ENCODE data around the gene ERG28.
"Not testable (repeated sequence)": the region's sequence is repeated elsewhere in the genome, so short reads cannot be mapped to it uniquely, and the experiment has no call there.

Gene ERG28

DNA sequence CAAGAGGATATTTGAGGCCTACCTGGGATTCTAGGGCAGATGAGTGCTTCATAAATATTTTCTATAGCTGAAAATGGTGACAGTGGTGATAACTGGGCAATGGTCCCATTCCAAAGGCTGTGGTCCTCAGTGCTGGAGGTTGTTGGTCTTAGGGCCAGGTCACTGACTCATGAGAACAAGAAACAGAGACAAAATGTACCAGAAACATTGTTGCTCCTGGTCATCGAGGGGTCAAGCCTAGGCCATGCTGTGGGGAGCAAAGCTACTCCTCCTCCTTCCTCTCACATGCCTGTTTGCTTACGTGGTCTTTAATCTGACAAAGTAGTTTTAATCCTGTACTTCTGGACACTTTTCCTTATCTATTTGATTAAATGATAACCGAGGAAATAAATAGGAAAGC lies 33.8 kb downstream of the ERG28 start:
- H3K4me3 ChIP-seq (ENCODE audit: low read depth, low read length), result no peak overlapping the region

DNA sequence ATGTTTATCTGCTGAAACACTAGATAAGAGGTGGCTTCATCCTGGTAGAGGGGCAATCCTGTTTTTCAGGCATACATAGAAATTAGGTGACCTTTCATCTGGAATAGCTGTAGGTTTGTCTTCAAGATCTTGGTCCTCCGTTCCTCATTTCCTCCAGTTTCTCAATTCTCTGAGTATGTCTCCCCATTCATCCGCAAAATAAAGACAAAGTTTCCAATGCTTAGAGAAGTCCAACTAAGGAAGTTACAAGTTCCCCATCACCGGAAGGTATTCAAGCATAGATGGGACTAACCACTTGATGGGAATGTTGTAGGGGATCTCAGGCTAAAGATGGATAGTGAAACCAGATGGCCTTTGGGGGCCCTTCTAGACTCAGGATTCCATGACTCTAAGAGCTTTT lies 34.3 kb downstream of the ERG28 start:
- no peak overlapping the region for H3K4me3 ChIP-seq (ENCODE audit: low read depth, low read length)

DNA sequence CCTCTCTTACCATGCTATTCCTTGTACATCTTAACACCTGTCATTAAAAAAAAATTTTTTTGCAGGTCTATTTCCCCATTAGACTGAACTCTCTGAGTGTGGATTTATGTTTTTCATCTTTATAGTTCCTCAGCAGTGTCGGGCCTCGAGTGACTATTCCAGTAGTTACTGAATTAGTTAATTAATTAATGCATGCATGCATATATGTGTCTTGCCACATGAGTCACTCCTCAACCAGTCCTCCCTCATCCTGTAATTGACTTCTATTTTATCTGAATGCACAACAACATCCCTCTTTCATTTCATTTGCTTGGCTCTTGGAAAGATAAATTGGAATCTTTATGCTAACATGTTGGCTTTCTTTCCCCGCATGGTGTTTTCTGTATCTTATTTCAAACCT lies 35.6 kb downstream of the ERG28 start:
- H3K4me3 ChIP-seq (ENCODE audit: low read depth, low read length), result no peak overlapping the region

DNA sequence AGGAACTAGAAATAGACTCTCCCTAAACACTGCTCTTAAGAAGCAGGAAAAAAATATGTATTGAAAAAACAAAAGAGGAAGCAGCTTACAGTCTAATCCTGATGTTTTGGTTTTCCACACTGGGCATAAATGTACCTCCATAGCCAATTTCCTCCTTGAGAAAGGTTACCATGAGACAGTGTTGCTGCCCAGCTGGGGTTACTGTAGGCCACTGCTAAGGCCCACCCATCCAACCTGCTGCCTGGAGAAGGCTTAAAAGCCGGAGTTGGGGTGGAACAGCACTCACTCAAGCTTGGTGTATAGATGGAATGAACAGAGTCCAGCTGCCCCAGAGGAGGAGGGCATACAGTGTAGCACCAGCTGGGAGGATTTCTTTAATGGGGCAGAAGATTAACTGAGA lies 41.1 kb downstream of the ERG28 start:
- H3K4me3 ChIP-seq (ENCODE audit: low read depth, low read length), result no peak overlapping the region

DNA sequence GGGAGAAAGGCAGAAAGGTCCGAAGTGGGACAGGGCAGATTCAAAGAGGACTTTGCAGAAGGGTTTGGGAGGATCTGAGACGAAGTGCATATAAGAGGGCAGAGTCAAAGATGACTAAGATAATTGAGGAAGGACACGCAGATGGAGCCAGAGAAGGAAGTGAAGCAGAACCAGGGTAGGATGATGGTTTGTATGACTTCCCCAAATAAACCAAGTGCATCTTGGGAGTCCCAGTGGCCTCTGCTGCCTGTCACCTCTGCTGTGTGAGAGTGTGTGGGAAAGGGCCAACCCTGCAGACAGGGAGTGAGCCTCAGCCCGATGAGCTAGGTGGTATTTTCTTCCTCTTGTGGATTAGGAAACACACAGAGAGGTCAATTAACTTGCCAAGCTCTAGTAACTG lies 45.5 kb downstream of the ERG28 start:
- H3K4me3 ChIP-seq (ENCODE audit: low read depth, low read length), result no peak overlapping the region

DNA sequence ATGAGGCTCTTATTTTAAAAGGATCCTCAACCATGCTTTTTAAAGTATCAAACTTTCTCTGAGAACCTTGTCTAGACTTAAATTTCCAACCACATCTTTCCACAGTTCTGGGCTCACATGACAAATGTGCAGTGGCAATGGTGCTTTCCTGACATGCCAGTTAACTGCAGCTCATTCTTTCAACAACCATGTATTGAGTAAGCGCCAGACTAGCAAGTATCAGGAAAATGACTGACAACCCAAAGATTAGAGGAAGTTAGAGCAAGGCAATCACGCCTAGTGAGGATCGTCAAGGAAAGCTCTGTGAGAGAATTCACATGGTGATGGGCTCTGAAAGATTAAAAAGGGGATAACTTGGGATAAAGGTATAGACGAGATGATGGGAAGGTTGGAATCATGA lies 46.5 kb downstream of the ERG28 start:
- H3K4me3 ChIP-seq (ENCODE audit: low read depth, low read length), result no peak overlapping the region

DNA sequence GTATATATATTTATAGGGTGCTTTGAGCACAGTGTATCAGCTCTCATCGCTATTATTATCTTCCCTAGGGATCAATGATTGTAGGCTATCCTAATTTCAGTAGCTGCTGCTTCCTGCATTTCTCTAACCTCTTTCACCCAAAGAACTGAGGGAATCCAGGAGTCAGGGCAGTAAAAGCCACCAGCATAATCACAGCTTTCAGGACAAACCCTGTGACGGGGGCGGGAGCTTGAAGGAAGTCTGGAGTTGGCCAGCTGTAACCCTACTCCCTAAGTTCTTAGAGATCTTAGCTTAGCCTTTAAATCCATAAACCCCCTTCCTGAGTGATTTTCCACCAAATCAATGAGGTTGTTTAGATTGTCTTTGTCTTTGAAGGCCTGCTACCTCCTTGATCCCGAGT lies 48.5 kb downstream of the ERG28 start:
- H3K4me3 ChIP-seq (ENCODE audit: low read depth, low read length), result no peak overlapping the region

DNA sequence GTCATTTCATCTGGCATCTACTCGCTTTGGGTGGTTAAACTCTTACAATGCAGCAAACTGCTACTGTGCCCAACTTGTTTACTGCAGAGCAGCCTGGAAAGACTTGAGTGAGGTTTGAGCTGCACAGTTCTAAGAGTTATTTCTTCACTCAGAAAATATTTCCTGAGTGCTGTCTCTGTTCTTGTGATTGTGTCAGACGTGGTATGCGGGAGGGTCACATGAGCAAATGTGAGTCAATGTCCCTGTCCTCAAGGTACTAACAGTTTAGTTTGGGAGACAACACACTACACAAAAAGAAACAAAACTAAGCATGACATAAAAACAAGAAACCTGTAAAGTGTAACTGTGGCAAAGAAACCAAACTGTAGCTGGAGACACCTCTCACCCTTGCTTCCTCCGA lies 49.8 kb downstream of the ERG28 start:
- no peak overlapping the region for H3K4me3 ChIP-seq (ENCODE audit: low read depth, low read length)

DNA sequence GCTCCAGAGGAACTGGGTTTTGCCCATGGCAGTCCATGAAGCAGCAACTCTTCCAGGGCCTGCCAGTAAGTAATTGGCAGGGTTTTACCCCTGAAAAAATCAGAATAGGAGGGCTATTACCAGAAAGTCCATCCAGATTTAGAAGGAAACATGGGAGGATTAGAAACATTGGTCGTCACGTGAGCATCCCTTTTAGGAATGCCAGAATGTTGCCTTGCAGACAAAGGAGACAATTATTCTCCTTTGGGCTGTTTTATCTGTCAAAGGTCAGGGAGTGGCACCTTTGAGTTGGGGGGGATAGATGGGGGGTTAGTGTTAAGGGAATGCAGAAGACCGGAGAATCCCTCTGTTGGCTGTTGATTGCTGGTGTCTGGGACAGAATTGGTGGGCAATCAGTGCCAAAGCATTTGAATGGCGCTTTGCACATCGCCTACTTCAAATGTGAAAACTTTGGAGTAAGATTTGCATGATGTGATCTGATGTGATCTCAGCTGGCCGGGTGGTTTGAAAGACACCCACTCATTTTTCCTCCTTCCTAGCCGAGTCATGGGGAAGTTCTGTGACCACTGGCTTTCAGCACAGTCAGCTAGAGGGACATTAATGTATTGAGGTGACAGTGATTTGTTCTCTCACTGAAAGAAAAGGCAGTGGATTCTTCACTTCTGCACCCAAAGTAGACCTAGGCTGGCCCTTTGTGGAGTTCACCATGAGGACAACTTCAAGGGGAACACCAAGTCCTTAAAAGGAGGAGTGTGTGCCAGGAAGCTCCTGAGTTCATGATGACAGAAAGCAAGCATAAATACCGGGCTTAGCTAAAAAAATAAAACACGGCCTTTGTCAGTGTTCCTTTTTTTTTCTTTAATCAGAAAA lies 50.8 kb downstream of the ERG28 start:
- H3K4me3 ChIP-seq (ENCODE audit: low read depth, low read length), result no peak overlapping the region

DNA sequence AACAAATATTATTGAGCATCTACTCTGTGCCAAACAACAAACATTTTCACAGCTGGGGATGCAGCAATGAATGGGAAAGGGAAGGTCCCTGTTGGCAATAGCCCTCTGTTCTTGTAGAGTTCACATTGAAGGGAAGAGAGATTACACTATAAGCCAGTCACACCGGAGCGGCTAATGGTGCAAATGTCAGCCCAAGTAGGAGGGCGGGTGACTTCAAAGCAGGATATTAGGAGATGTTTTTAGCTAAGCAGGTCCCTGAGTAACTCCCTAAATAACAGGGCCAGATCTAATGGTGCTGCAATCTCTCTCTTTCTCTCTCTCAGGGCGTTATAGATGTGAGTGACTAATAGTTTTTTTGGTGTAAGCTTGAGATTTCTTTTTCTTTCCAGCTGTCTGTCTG lies 51.6 kb downstream of the ERG28 start:
- H3K4me3 ChIP-seq (ENCODE audit: low read depth, low read length), result no peak overlapping the region

DNA sequence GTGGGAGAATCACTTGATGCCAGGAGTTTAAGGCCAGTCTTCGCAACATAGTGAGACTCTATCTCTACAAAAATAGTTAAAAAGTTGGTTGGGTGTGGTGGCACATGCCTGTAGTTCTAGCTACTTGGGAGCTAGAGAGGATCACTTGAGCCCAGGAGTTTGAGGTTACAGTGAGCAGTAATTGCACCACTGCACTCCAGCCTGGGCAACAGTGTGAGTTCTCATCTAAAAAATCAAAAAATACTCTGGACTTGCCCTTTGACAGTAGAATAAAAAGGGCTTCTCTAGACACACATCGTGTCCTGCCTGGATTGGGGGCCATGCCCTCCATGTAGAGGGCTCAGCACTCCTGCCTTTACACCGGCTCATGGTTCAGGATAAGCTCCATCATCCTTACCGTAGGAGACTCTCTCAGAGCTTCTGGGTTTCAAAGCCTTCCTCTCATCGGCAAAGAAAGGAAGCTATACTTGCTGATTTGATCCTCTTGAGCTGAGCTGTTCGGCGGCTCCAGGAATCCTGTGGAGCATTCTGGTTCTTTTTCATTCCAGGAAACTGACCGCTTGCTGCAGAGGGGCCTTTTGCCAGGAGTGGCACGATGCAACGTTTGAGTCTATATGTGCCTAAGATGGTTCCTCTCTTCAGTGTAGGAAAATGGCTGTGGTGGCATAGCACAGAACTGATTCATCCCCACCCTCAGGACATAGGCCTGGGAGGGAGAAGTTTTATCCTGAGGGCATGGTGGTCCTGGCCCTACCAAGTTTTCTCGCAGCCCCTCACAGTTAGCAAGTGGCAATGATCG lies 52.6 kb downstream of the ERG28 start:
- H3K4me3 ChIP-seq (ENCODE audit: low read depth, low read length), result no peak overlapping the region

DNA sequence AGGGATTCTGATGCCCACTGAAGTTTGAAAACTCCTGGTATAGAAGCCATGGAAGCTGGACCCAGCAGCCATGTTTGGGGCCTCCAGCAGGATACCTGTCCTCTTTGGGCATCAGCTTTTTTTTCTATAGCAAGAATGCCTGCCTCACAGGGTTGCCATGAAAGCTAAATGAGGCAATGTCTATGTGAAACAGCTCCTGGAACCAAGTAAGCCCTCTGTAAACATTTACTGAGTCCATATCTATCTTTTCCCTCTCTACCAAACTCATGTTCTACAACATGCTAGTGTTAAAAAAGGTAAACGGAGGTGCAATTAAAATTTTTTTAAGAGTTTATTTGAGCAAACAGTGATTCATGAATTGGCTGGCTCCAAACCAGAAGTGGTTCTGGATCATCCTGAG lies 53.6 kb downstream of the ERG28 start:
- no peak overlapping the region for H3K4me3 ChIP-seq (ENCODE audit: low read depth, low read length)

DNA sequence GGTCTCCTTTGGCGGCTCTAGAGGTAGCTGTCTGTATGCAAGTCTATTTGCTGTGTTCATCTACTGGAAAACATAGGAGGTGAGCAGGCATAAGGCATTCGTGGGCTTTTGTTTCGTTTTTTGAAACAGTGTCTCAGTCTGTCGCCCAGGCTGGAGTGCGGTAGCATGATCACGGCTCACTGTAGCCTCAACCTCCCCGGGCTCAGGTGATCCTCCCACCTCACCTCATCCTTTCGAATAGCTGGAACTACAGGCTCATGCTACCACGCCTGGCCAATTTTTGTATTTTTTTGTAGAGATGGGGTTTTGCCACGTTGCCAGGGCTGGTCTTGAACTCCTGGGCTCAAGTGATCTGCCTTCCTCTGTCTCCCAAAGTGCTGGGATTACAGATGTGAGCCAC lies 54.8 kb downstream of the ERG28 start:
- H3K4me3 ChIP-seq (ENCODE audit: low read depth, low read length), result no peak overlapping the region

DNA sequence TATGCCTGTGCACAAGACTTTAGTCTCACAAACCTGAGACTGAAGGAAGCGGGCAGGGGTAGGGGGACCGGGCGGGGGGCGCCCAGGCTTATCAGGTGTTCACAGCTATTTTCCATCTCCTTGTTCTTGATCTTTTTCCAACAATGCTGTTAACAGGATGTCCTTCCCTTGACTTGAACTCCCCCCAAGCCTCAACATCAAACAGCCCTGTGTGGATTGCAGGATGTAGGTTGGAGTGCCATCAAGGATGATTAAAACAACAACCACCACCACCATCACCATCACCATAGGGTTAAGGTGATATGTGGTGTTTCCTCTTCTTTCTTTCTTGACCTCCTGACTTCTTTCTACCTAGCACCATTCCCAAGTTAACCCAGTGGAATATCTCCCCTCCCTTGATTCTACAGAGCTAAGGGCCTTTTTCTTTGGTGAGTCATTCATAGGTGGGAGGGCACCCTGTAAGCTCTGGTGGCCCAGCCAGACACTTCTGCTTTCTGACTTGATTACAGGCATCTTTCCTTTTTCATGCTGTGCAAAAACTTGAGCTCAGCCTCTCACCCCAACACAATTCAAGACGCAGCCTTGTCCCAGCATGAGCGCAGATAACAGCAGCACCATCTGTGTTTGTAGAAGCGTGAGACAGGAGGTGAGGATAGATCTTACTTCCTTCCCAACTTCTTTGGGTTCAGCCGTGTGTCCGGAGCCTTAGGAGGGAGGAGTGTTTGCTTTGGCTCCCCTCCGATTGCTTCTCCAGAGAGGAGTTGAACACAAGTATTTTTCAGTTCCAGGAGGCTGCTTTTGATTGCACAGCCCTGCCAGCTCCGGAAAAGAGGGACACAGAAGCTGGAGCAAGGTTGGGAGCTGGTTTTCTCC lies 55.5 kb downstream of the ERG28 start:
- no peak overlapping the region for H3K4me3 ChIP-seq (ENCODE audit: low read depth, low read length)

DNA sequence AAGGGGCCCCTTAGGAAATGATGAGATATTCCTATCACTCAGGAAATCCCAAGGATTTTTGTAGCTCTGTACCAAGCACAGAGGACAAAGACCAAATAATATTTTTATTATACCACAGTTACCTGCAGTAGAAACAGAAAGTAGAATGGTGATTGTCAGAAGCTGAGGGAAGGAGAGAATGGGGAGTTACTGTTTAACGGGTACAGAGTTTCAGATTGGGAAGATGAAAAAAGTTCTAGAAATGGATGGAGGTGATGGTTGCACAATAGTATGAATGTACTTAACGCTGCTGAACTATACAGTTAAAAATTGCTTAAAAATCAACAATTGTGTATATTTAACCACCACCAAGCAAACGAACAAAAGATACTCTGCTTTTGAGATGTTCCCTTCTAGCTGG lies 58.2 kb downstream of the ERG28 start:
- no peak overlapping the region for H3K4me3 ChIP-seq (ENCODE audit: low read depth, low read length)

DNA sequence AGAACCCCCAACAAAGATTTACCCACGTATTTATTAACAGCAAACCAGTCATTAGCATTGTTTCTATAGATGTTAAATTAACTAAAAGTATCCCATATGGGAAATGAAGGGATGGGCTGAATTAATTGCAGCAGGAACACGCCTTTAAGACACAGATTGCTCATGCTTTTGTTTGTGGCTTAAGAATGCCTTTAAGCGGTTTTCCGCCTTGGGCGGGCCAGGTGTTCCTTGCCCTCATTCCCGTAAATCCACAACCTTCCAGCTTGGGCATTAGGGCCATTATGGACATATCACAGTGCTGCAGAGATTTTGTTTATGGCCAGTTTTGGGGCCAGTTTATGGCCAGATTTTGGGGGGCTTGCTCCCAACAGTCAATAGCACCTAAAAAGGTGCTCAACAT lies 59.6 kb downstream of the ERG28 start:
- not testable (repeated sequence) for H3K4me3 ChIP-seq (ENCODE audit: low read depth, low read length)

DNA sequence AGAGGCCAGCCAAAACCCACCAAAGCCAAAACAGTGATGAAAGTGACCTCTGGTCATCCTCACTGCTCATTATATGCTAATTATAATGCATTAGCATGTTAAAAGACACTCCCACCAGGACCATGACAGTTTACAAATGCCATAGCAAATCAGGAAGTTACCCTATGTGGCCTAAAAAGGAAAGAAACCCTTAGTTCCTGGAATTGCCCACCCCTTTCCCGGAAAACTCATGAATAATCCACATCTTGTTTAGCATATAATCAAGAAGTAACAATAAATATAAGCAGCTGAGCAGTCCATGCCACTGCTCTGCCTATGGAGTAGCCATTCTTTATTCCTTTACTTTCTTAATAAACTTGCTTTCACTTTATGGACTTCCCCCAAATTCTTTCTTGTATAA lies 60.6 kb downstream of the ERG28 start:
- not testable (repeated sequence) for H3K4me3 ChIP-seq (ENCODE audit: low read depth, low read length)
